Regular cardiac myocyte (primary cell): Measurements from ENCODE around the gene FANCB. TPM values are rescaled to one million over a fixed set of nuclear protein-coding genes. Genes with fewer than 3 reads are reported as not detected.

Experiments used
- total RNA-seq: library from RNA; depleted of rRNA; stranded (reverse); fragments of >200 nt; gene quantifications from 2 replicates; pipeline ENCODE4 v1.2.3, GENCODE V29; 2014

The FANCB gene
- 5.4 and 13.4 TPM in 2 replicates for total RNA-seq

GRCh38 chrX:14872851-14873675 is at the start of gene FANCB, which contains the start of gene MOSPD2:
TSS of gene FANCB (minus strand) at chrX:14873069. CDS start at chrX:14865510, 7,559 bp downstream.
TSS of gene MOSPD2 (plus strand) at chrX:14873421. CDS start at chrX:14873529, 108 bp downstream.

Other genes with a start within 250 kb of the FANCB start
- 10.9 and 17.5 TPM in 2 replicates for gene MOSPD2, start 352 bp upstream of the FANCB start, total RNA-seq